ENCODE results near the gene KIF16B. TPM values are rescaled to one million over a fixed set of nuclear protein-coding genes. Genes with fewer than 3 reads are reported as not detected.

KIF16B gene
- total and polyA plus RNA-seq, 2 of the 13 experiments (the other 11 are each of a cell fraction or from before 2014, with no cell fraction given): 6.9 to 18.0 TPM

- TF ChIP-seq, protein P1, sequence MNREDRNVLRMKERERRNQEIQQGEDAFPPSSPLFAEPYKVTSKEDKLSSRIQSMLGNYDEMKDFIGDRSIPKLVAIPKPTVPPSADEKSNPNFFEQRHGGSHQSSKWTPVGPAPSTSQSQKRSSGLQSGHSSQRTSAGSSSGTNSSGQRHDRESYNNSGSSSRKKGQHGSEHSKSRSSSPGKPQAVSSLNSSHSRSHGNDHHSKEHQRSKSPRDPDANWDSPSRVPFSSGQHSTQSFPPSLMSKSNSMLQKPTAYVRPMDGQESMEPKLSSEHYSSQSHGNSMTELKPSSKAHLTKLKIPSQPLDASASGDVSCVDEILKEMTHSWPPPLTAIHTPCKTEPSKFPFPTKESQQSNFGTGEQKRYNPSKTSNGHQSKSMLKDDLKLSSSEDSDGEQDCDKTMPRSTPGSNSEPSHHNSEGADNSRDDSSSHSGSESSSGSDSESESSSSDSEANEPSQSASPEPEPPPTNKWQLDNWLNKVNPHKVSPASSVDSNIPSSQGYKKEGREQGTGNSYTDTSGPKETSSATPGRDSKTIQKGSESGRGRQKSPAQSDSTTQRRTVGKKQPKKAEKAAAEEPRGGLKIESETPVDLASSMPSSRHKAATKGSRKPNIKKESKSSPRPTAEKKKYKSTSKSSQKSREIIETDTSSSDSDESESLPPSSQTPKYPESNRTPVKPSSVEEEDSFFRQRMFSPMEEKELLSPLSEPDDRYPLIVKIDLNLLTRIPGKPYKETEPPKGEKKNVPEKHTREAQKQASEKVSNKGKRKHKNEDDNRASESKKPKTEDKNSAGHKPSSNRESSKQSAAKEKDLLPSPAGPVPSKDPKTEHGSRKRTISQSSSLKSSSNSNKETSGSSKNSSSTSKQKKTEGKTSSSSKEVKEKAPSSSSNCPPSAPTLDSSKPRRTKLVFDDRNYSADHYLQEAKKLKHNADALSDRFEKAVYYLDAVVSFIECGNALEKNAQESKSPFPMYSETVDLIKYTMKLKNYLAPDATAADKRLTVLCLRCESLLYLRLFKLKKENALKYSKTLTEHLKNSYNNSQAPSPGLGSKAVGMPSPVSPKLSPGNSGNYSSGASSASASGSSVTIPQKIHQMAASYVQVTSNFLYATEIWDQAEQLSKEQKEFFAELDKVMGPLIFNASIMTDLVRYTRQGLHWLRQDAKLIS (CRISPR knock-in tag; IDR thresholded peaks at IDR 0.05): no peak
These were observed 145.1 kb downstream of the KIF16B start (continued) for GRCh38 chr20:16428112-16428511.

GRCh38 chr20:16427571-16427970 lies 145.7 kb downstream of the KIF16B start:
- in situ Hi-C loops (cut with HindIII; ENCODE audit: extremely low pct_ligation_motif_present, low pct_unique_long_range_greater_than_20kb) (no loop called here), intact Hi-C loops (cut with micrococcal nuclease; ENCODE audit: unreplicated experiment) (no loop called here)
- Histone ChIP-seq H2AFZ (ENCODE audit: low read length) (no peak overlapping the region), H3K9me3 (ENCODE audit: low read length) (no peaks in the 10 kb centered on the region), H3K4me1 (ENCODE audit: insufficient read depth, low read length) (0 out of 2 replicates have a peak, but pooled peaks cover 4% of the 10 kb centered on the region), H3K9ac (ENCODE audit: insufficient read depth, low read depth, low read length) (no peak overlapping the region), H4K20me1 (ENCODE audit: insufficient read depth, low read length) (no peaks in the 10 kb centered on the region), H3K4me3 (replicated peaks in 1 of 3; ENCODE audit: insufficient read depth in 1 of 3, low read depth in 2 of 3, low read length in 3 of 3) (no peak overlapping the region), H3K79me2 (ENCODE audit: insufficient read depth, low read length) (no peaks in the 10 kb centered on the region), H3K27me3 (ENCODE audit: control insufficient read depth in 1 of 2, insufficient read depth in 2 of 2, low read length in 2 of 2) (no peaks in the 10 kb centered on the region), H3K36me3 (replicated peaks in 1 of 2; ENCODE audit: control insufficient read depth in 1 of 2, insufficient read depth in 2 of 2, low read length in 2 of 2) (peaks cover 4 to 25% of the 10 kb centered on the region in 2 experiments; a peak in 4 of 5 replicates), H3K4me2 (ENCODE audit: low read depth, low read length) (no peak overlapping the region), H3K27ac (ENCODE audit: extremely low read length, insufficient read depth, low read length) (no peak overlapping the region)
- DNase-seq (ENCODE audit: low spot score) (no peak), ATAC-seq (no peak), FAIRE-seq (no peak)
- ChIA-PET CTCF (ENCODE audit: low intra/inter-chr PET ratio, low total read pairs) (no interaction called here), POLR2A (no interaction called here)
- TF ChIP-seq CENPX (CRISPR knock-in tag; IDR thresholded peaks at IDR 0.05): no peak
- TF ChIP-seq TFDP2 (CRISPR knock-in tag; IDR thresholded peaks at IDR 0.05): no peak
- no peak for TF ChIP-seq ZNF570 (CRISPR knock-in tag; IDR thresholded peaks at IDR 0.05; ENCODE audit: borderline replicate concordance)
- TF ChIP-seq RELA (CRISPR knock-in tag; IDR thresholded peaks at IDR 0.05): no peak
- no peak for TF ChIP-seq ZNF335 (CRISPR knock-in tag; IDR thresholded peaks at IDR 0.05)
- TF ChIP-seq SMAD1 (CRISPR knock-in tag; IDR thresholded peaks at IDR 0.05; ENCODE audit: borderline replicate concordance, low read depth): no peak
- no peak for TF ChIP-seq MAZ (IDR thresholded peaks at IDR 0.05; ENCODE audit: borderline replicate concordance, low read depth, low read length)
- no peak for TF ChIP-seq MAZ (CRISPR knock-in tag; IDR thresholded peaks at IDR 0.05; ENCODE audit: low read depth)
- TF ChIP-seq ZNF430 (CRISPR knock-in tag; IDR thresholded peaks at IDR 0.05): no peak
- TF ChIP-seq, protein P2, sequence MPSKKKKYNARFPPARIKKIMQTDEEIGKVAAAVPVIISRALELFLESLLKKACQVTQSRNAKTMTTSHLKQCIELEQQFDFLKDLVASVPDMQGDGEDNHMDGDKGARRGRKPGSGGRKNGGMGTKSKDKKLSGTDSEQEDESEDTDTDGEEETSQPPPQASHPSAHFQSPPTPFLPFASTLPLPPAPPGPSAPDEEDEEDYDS (CRISPR knock-in tag; IDR thresholded peaks at IDR 0.05): no peak
- no peak for TF ChIP-seq ZSCAN9 (CRISPR knock-in tag; IDR thresholded peaks at IDR 0.05; ENCODE audit: borderline replicate concordance)
- TF ChIP-seq TBP (CRISPR knock-in tag; IDR thresholded peaks at IDR 0.05): no peak
- TF ChIP-seq KDM2A (CRISPR knock-in tag; IDR thresholded peaks at IDR 0.05; ENCODE audit: borderline replicate concordance, low read depth): no peak
- TF ChIP-seq ZBTB14 (CRISPR knock-in tag; IDR thresholded peaks at IDR 0.05): no peak
- no TSS peak for BruUV-seq (replicated peaks)
- 94% methylated on average over 2 of the region's 2 CpGs for WGBS (ENCODE audit: low lambda C conversion rate)
